ENCODE results near the gene NFIA. TPM values are rescaled to one million over a fixed set of nuclear protein-coding genes. Genes with fewer than 3 reads are reported as not detected.

Gene NFIA
- total and polyA plus RNA-seq, 7 donors: 4.0 to 42.7 (median 30.6) TPM

DNA sequence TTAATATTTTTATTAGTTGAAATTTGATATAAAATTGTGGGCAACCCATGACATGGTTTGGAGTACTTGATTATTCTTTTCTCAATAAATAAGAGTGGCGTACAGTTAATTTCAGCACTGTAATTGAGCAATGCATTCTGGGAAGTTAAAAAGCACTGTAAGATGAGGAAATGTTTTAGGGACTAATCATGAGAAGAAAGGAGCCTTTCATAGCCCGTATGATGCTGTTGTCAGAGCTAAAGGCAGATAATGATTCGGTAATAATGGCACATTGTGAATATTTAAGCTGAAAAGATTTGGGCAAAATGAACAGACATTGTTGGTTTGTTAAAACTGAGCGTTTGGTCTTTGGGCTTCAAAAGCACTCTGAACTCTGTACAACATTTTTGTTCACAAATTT is 139.3 kb downstream of the NFIA start:
- H3K27ac ChIP-seq: peak overlapping the region; percentile 14

DNA sequence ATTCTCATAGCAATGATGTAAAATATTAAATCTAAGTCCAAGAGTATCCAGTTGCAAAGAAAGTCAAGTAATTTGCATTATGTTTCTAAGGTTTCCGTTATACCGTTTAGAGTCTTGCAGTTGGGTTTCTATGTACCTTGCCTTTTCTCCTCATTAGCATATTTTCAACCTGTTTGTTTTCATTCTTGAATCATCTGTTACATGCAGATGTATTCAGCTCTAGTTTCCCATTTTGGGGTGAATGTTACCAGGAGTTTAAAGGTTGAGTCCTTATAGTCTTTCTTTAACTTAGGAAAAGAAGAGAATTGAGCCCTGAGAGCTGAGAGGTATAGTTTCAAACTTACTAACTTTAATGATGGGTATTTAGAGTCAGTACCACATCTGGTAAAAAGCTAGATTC is 139.9 kb downstream of the NFIA start:
- TF ChIP-seq, protein P1, sequence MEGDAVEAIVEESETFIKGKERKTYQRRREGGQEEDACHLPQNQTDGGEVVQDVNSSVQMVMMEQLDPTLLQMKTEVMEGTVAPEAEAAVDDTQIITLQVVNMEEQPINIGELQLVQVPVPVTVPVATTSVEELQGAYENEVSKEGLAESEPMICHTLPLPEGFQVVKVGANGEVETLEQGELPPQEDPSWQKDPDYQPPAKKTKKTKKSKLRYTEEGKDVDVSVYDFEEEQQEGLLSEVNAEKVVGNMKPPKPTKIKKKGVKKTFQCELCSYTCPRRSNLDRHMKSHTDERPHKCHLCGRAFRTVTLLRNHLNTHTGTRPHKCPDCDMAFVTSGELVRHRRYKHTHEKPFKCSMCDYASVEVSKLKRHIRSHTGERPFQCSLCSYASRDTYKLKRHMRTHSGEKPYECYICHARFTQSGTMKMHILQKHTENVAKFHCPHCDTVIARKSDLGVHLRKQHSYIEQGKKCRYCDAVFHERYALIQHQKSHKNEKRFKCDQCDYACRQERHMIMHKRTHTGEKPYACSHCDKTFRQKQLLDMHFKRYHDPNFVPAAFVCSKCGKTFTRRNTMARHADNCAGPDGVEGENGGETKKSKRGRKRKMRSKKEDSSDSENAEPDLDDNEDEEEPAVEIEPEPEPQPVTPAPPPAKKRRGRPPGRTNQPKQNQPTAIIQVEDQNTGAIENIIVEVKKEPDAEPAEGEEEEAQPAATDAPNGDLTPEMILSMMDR (IDR thresholded peaks at IDR 0.05): no peak
- Histone ChIP-seq H3K4me3 (no peak overlapping the region), H3K36me3 (ENCODE audit: insufficient read depth in 1 of 2, low read depth in 1 of 2) (no peaks in the 10 kb centered on the region), H3K4me1 (peaks cover 35% of the 10 kb centered on the region), H3K27me3 (ENCODE audit: insufficient read depth in 3 of 3, low read length in 2 of 3) (no peaks in the 10 kb centered on the region), H3K27ac (peak overlapping the region; percentile 14), H3K9me3 (no peaks in the 10 kb centered on the region)
- ATAC-seq (no peak), DNase-seq (no peak)
- intact Hi-C loops (cut with DNase I): loop anchor here in 1 of 2 donors (5.0 kb wide), 1 partner anchor 35 kb away; no protein-coding TSS in a partner anchor
- 35 to 59% (median 43%) methylated on average over 2 of the region's 2 CpGs for WGBS, 3 donors

More for the DNA sequence above, 139.3 kb downstream of the NFIA start:
- 38 to 62% (median 50%) methylated on average over 4 of the region's 4 CpGs for WGBS, 3 donors
- no peaks in the 10 kb centered on the region for H3K9me3 ChIP-seq
- DNase-seq: no peak
- intact Hi-C loops (cut with DNase I): loop anchor here in 1 of 2 donors (5.0 kb wide), 1 partner anchor 34 kb away; no protein-coding TSS in a partner anchor
- H3K4me1 ChIP-seq: peaks cover 31% of the 10 kb centered on the region
- H3K36me3 ChIP-seq (ENCODE audit: insufficient read depth in 1 of 2, low read depth in 1 of 2): no peaks in the 10 kb centered on the region
- no peaks in the 10 kb centered on the region for H3K27me3 ChIP-seq (ENCODE audit: insufficient read depth in 3 of 3, low read length in 2 of 3)
- TF ChIP-seq, protein P1 (IDR thresholded peaks at IDR 0.05): no peak
- ATAC-seq: peak in 1 of 4 donors; percentile 62
- peak overlapping the region; percentile 10 for H3K4me3 ChIP-seq

DNA sequence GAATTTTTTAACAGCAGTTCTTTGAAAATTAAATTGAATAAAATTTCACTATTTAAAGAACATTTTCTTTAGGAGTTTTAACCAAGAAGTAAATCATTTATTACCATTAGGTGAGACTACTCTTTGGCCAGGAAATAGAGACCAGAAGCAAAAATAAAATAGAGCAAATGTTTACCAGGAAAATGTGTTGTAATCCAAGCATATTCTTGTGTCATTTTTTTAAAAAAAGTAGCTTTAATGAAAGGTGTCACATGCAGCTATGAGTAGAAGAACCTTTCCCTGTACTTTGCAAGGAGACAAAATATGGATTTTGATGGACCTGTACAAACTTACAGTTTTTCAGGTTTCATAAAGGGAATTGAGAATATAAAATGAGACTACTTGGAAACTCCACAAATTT is 140.8 kb downstream of the NFIA start:
- Histone ChIP-seq H3K4me3 (no peak overlapping the region), H3K36me3 (ENCODE audit: insufficient read depth in 1 of 2, low read depth in 1 of 2) (no peaks in the 10 kb centered on the region), H3K9me3 (no peaks in the 10 kb centered on the region), H3K4me1 (peaks cover 30% of the 10 kb centered on the region), H3K27ac (no peak overlapping the region), H3K27me3 (ENCODE audit: insufficient read depth in 3 of 3, low read length in 2 of 3) (no peaks in the 10 kb centered on the region)
- intact Hi-C loops (cut with DNase I): loop anchor here in 1 of 2 donors (5.0 kb wide), 1 partner anchor 36 kb away; no protein-coding TSS in a partner anchor
- TF ChIP-seq, protein P1 (IDR thresholded peaks at IDR 0.05): no peak
- DNase-seq (no peak), ATAC-seq (no peak)

DNA sequence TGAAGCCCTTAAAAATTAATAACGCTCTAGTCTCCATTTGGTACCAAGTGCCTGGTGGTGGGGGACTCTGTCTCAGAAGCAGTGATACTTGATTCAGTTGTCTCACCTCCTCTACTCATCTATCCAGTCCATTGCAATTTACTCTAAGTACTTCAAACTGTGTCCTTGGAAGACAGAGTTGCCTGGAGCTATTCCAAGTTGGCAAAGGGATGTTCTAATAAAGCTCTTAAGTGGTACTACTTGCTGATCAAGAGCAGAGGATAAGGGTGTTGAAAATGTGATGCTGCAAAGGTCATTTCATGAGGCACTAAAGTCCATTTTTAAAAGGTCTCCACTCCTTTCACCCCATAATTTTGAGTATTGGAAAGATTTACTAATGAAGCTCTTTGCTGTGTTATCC is 142.2 kb downstream of the NFIA start:
- Histone ChIP-seq H3K27ac (no peak overlapping the region), H3K4me3 (no peak overlapping the region), H3K9me3 (no peaks in the 10 kb centered on the region), H3K27me3 (ENCODE audit: insufficient read depth in 3 of 3, low read length in 2 of 3) (no peaks in the 10 kb centered on the region), H3K4me1 (peaks cover 30% of the 10 kb centered on the region), H3K36me3 (ENCODE audit: insufficient read depth in 1 of 2, low read depth in 1 of 2) (no peaks in the 10 kb centered on the region)
- TF ChIP-seq, protein P1 (IDR thresholded peaks at IDR 0.05): no peak
- intact Hi-C loops (cut with DNase I): loop anchor here in 1 of 2 donors (5.0 kb wide), 1 partner anchor 37 kb away; no protein-coding TSS in a partner anchor
- WGBS, 3 donors: 81 to 94% (median 81%) methylated on average over 1 of the region's 1 CpG
- ATAC-seq (peak in 2 of 4 donors; percentile 57 to 59), DNase-seq (no peak)

DNA sequence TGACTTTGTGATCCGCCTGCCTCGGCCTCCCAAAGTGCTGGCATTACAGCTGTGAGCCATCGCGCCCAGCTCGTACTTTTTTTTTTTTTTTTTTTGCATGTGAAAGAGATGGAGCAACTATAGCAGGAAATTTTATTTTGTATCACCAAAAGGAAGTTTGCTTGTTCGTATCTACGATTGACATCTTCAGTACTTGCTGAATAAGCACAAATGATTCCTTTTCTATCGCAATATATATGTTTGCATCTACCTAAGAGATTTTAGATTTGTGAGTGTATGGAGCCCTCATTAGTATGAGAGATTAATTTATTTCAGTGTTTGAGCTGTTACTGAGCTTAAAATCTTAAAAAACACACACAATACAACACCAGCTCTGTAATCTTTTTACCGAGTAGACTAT is 143.1 kb downstream of the NFIA start:
- Histone ChIP-seq H3K4me1 (peaks cover 30% of the 10 kb centered on the region), H3K9me3 (no peaks in the 10 kb centered on the region), H3K36me3 (ENCODE audit: insufficient read depth in 1 of 2, low read depth in 1 of 2) (no peaks in the 10 kb centered on the region), H3K27ac (no peak overlapping the region), H3K4me3 (no peak overlapping the region), H3K27me3 (ENCODE audit: insufficient read depth in 3 of 3, low read length in 2 of 3) (no peaks in the 10 kb centered on the region)
- ATAC-seq (no peak), DNase-seq (no peak)
- WGBS, 3 donors: 95 to 96% (median 96%) methylated on average over 9 of the region's 9 CpGs
- intact Hi-C loops (cut with DNase I): no loop called here
- TF ChIP-seq, protein P1 (IDR thresholded peaks at IDR 0.05): no peak

Data from psoas muscle (tissue), 8 donors.